ENCODE measurements around the gene ADISSP. TPM values are rescaled to one million over a fixed set of nuclear protein-coding genes. Genes with fewer than 3 reads are reported as not detected.

Gene ADISSP
- total RNA-seq, 4 donors from 2014 or later: 20.1 to 115 (median 22.8) TPM

DNA sequence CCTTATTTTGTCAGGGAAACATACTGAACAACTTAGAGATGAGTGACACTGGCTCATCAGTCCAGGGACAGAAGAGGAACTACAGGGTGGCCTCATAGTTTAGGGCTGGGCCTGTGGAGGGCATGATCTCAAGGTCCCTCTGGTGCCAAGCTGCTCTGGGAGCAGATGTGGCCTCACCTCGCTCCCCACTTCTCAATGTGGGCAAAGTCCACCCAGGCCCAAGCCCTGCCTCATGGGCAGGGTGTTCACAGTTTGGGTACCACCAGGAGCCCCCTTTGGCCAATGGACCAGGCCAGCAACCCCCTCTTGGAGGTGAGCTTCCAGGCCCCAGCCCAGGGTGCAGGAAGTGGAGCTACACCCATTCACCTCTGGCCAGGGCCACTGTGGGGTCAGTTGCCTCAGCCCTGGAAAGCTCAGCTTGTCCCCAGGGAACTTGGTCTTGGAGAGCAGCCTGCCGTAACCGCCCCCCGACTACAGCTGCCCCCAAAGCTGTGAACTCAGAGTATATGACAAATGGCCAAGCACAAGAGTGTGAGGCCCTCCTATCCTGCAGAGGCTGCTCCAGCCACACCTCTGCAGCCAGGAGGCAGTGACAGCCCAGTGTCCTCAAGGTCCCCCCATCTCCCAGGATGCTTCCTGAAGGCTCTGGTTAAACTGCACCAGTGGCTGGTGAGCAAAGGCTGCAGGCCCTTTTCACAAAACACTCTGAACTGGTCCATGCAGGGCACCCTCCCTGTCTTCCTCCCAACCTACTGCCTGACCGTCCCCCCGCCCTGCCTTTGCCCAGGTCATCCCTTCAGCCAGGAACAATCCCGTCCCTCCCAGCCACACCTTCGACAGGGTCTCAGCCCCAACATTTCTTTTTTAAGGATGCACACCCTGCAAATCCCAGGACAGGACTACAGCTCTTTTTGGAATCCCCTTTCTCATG, 3.6 kb downstream of the ADISSP start:
- TF ChIP-seq, protein P1, sequence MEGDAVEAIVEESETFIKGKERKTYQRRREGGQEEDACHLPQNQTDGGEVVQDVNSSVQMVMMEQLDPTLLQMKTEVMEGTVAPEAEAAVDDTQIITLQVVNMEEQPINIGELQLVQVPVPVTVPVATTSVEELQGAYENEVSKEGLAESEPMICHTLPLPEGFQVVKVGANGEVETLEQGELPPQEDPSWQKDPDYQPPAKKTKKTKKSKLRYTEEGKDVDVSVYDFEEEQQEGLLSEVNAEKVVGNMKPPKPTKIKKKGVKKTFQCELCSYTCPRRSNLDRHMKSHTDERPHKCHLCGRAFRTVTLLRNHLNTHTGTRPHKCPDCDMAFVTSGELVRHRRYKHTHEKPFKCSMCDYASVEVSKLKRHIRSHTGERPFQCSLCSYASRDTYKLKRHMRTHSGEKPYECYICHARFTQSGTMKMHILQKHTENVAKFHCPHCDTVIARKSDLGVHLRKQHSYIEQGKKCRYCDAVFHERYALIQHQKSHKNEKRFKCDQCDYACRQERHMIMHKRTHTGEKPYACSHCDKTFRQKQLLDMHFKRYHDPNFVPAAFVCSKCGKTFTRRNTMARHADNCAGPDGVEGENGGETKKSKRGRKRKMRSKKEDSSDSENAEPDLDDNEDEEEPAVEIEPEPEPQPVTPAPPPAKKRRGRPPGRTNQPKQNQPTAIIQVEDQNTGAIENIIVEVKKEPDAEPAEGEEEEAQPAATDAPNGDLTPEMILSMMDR (IDR thresholded peaks at IDR 0.05; ENCODE audit: low read depth): no peak

GRCh38 chr20:3760655-3761348, 6.8 kb downstream of the ADISSP start:
- TF ChIP-seq, protein P1 (IDR thresholded peaks at IDR 0.05; ENCODE audit: low read depth): no peak

DNA sequence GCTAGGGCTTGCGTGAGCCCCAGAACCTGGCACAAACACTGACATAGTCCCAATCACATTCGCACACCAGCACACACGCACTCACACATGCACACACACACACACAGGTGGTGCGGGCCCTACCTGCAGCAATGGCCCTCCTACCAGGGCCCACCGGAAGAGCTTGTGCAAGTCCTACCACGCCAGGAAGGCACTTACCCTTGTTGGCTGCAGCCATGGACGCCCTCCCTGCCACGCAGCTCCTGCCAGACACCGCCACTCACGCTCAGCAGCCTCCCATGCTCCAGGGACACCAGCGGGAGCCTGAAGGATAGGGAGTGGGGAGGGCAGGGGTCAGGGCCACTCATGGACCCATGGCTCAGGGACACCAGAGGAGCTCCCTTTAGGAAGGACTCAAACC, 7.7 kb downstream of the ADISSP start:
- TF ChIP-seq, protein P1 (IDR thresholded peaks at IDR 0.05; ENCODE audit: low read depth): no peak

DNA sequence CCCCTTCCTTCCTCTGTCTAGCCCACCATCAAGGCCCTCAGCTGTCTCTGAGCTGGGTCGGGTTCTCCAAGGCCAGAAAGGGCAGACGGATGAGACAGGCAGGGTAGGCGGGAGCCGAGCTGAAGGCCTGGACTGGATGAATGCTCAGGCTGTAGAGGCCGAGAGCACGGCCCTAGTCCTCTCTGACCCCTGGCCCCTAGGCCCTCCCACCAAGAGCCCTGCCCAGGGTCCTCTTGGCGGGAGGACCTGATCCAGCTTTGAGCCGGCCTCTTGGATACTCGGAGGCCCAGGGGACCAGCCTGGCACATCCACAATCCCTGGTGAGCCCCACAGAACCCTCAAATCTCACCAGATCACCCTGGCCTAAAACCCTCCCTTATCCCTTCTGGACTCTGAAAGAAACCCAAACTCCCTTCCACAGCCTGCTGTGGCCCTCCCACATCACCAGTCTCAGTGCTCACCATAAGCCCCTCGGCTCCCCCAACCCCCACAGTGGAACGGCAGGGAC, 8.2 kb downstream of the ADISSP start:
- TF ChIP-seq, protein P1 (IDR thresholded peaks at IDR 0.05; ENCODE audit: low read depth): no peak

GRCh38 chr20:3758566-3758965, 9.0 kb downstream of the ADISSP start:
- TF ChIP-seq, protein P1 (IDR thresholded peaks at IDR 0.05; ENCODE audit: low read depth): no peak

DNA sequence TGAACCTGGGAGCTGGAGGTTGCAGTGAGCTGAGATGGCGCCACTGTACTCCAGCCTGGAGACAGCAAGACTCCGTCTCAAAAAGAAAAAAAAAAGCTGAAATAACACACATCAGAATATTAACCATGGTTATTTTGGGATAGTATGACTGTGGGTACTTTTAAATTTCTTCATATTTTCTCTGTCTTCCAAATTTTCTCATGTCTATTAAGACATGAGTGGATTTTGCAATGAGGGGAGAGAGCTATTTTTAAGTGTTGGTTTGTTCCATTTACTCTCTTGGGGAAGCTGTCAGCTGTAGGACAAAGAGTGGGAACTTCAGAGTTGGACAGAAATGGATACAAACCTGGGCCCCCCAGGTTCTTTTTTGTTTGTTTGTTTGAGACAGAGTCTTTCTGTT, 10.3 kb downstream of the ADISSP start:
- TF ChIP-seq, protein P1 (IDR thresholded peaks at IDR 0.05; ENCODE audit: low read depth): no peak
